H9 (cell line): ENCODE measurements around the gene KRT86. TPM values are rescaled to one million over a fixed set of nuclear protein-coding genes. Genes with fewer than 3 reads are reported as not detected.

ENCODE experiments used
- DNase-seq: peaks from one replicate; pipeline ENCODE4 v3.0.0-alpha.2; 2017
- H2AFZ ChIP-seq: one replicate; pipeline ENCODE4 v1.6.1; 2013; ENCODE audit warnings: mild to moderate bottlenecking, low read length, control low read depth, moderate library complexity
- H2AK5ac ChIP-seq: 2 replicates; pipeline ENCODE4 v1.6.1; 2013; ENCODE audit warnings: low read length, control low read depth, mixed read lengths; ENCODE audit not compliant: insufficient read length
- H2BK120ac ChIP-seq: one replicate; pipeline ENCODE4 v1.6.1; 2013; ENCODE audit warnings: low read depth, mild to moderate bottlenecking, low read length, control low read depth, inconsistent platforms; ENCODE audit not compliant: poor library complexity, severe bottlenecking
- H2BK12ac ChIP-seq: 2 replicates; pipeline ENCODE4 v1.6.1; 2013; ENCODE audit warnings: low read length, control low read depth, mixed read lengths, low read depth; ENCODE audit not compliant: insufficient read length
- H2BK15ac ChIP-seq: 2 replicates; pipeline ENCODE4 v1.6.1; 2013; ENCODE audit warnings: low read depth, low read length, control low read depth
- H2BK20ac ChIP-seq: one replicate; pipeline ENCODE4 v1.6.1; 2013; ENCODE audit warnings: low read depth, mild to moderate bottlenecking, low read length, control low read depth, inconsistent platforms; ENCODE audit not compliant: poor library complexity, severe bottlenecking
- H2BK5ac ChIP-seq: 2 replicates; pipeline ENCODE4 v1.6.1; 2013; ENCODE audit warnings: low read length, control low read depth, mixed read lengths; ENCODE audit not compliant: insufficient read length
- H3K14ac ChIP-seq: 2 replicates; pipeline ENCODE4 v1.6.1; 2013; ENCODE audit warnings: low read length, control low read depth; ENCODE audit not compliant: insufficient read depth
- H3K18ac ChIP-seq: 2 replicates; pipeline ENCODE4 v1.6.1; 2013; ENCODE audit warnings: low read depth, mild to moderate bottlenecking, mixed read lengths, low read length, control low read depth; ENCODE audit not compliant: insufficient read length
- H3K23ac ChIP-seq: 2 replicates; pipeline ENCODE4 v1.6.1; 2013; ENCODE audit warnings: low read length, control low read depth, mixed read lengths, low read depth; ENCODE audit not compliant: insufficient read length
- H3K23me2 ChIP-seq: 2 replicates; pipeline ENCODE4 v1.6.1; 2013; ENCODE audit warnings: low read depth, mild to moderate bottlenecking, mixed read lengths, low read length, control low read depth; ENCODE audit not compliant: insufficient read length, poor library complexity, severe bottlenecking
- H3K27ac ChIP-seq: 2 replicates; pipeline ENCODE4 v1.5.1; 2013; ENCODE audit warnings: low read length, control low read depth, mixed read lengths, low read depth; ENCODE audit not compliant: insufficient read length
- H3K27me3 ChIP-seq: 2 replicates; pipeline ENCODE4 v1.6.1; 2013; ENCODE audit warnings: low read length, control low read depth, inconsistent platforms; ENCODE audit not compliant: insufficient read depth
- H3K4ac ChIP-seq: 2 replicates; pipeline ENCODE4 v1.6.1; 2013; ENCODE audit warnings: low read depth, mild to moderate bottlenecking, control low read depth, inconsistent platforms, low read length, moderate library complexity
- H3K4me1 ChIP-seq: 2 replicates; pipeline ENCODE4 v1.6.1; 2013; ENCODE audit warnings: low read length, control low read depth, inconsistent platforms; ENCODE audit not compliant: insufficient read depth
- H3K4me2 ChIP-seq: 2 replicates; pipeline ENCODE4 v1.6.1; 2013; ENCODE audit warnings: low read length, control low read depth, mixed read lengths; ENCODE audit not compliant: insufficient read length, insufficient read depth
- H3K56ac ChIP-seq: 2 replicates; pipeline ENCODE4 v1.6.1; 2013; ENCODE audit warnings: low read depth, mild to moderate bottlenecking, mixed read lengths, low read length, control low read depth; ENCODE audit not compliant: insufficient read length
- H3K79me1 ChIP-seq: 2 replicates; pipeline ENCODE4 v1.6.1; 2013; ENCODE audit warnings: low read depth, mild to moderate bottlenecking, moderate library complexity, low read length, control low read depth, inconsistent platforms; ENCODE audit not compliant: insufficient read depth, poor library complexity, severe bottlenecking
- H3K79me2 ChIP-seq: 2 replicates; pipeline ENCODE4 v1.6.1; 2013; ENCODE audit warnings: low read length, control low read depth, inconsistent platforms; ENCODE audit not compliant: insufficient read depth
- H3K9ac ChIP-seq: 2 replicates; pipeline ENCODE4 v1.6.1; 2013; ENCODE audit warnings: low read length, control low read depth, mixed read lengths; ENCODE audit not compliant: insufficient read length; ENCODE audit errors: extremely low read depth
- H3K9me3 ChIP-seq: one replicate; pipeline ENCODE4 v1.6.1; 2013; ENCODE audit warnings: low read depth, low read length, inconsistent platforms; ENCODE audit not compliant: control insufficient read depth
- H3T11ph ChIP-seq: one replicate; pipeline ENCODE4 v1.6.1; 2013; ENCODE audit warnings: mild to moderate bottlenecking, low read length, control low read depth, inconsistent platforms
- H4K20me1 ChIP-seq: one replicate; pipeline ENCODE4 v1.6.1; 2013; ENCODE audit not compliant: control insufficient read depth, insufficient read length, insufficient read depth
- H4K5ac ChIP-seq: 2 replicates; pipeline ENCODE4 v1.6.1; 2013; ENCODE audit warnings: low read depth, mild to moderate bottlenecking, mixed read lengths, low read length, control low read depth; ENCODE audit not compliant: insufficient read length
- H4K8ac ChIP-seq: replicated peaks from 2 replicates; pipeline ENCODE4 v1.6.1; 2013; ENCODE audit warnings: low read length, control low read depth, mixed read lengths, low read depth; ENCODE audit not compliant: insufficient read length
- H4K91ac ChIP-seq: 2 replicates; pipeline ENCODE4 v1.6.1; 2013; ENCODE audit warnings: low read depth, mild to moderate bottlenecking, moderate library complexity, mixed read lengths, low read length, control low read depth; ENCODE audit not compliant: insufficient read length
- H3K27ac Mint-ChIP-seq, 3 experiments: 2 replicates in 2 of 3; 3 replicates in 1 of 3; pipeline ENCODE4 v1.8.0; 2020 to 2021; ENCODE audit warnings: mixed read lengths in 3 of 3, mild to moderate bottlenecking in 1 of 3, moderate library complexity in 1 of 3
- H3K27me3 Mint-ChIP-seq: 2 replicates; pipeline ENCODE4 v1.8.0; 2021; ENCODE audit warnings: low read depth, mild to moderate bottlenecking, moderate library complexity, mixed read lengths
- H3K36me3 Mint-ChIP-seq, 3 experiments: 2 replicates in 2 of 3; 3 replicates in 1 of 3; pipeline ENCODE4 v1.8.0; 2020 to 2021; ENCODE audit warnings: low read depth in 3 of 3, mixed read lengths in 3 of 3; ENCODE audit not compliant: insufficient read depth in 1 of 3
- H3K4me1 Mint-ChIP-seq, 2 experiments: 2 replicates each; pipeline ENCODE4 v1.8.0; 2020; ENCODE audit warnings: mixed read lengths in 2 of 2
- H3K4me3 Mint-ChIP-seq, 2 experiments: 2 replicates in 1 of 2; 3 replicates in 1 of 2; pipeline ENCODE4 v1.8.0; 2020 to 2021; ENCODE audit warnings: mild to moderate bottlenecking in 2 of 2, mixed read lengths in 2 of 2, moderate library complexity in 1 of 2
- H3K9me3 Mint-ChIP-seq, 2 experiments: 2 replicates in 1 of 2; 3 replicates in 1 of 2; pipeline ENCODE4 v1.8.0; 2020; ENCODE audit warnings: mild to moderate bottlenecking in 2 of 2, mixed read lengths in 2 of 2, moderate library complexity in 1 of 2
- WGBS: extraction: QIAGEN DNeasy Blood & Tissue Kit; methylation state at CpG from one replicate; pipeline ENCODE4 v1.1.7; 2013; ENCODE audit warnings: missing lambda C conversion rate, low lambda C conversion rate, mixed read lengths; ENCODE audit not compliant: insufficient read length; ENCODE audit errors: extremely low coverage; 5-methylcytosine and 5-hydroxymethylcytosine counted together
- total RNA-seq: library from RNA; stranded (reverse); gene quantifications from 2 replicates; pipeline ENCODE4 v1.2.1, GENCODE V29; 2021
- TF ChIP-seq, protein P1 (sequence below): fragments of 200-600 bp; sonication (generic); conservative IDR thresholded peaks from 3 replicates; pipeline ENCODE4 v1.8.0; 2021; ENCODE audit warnings: antibody characterized with exemption, mild to moderate bottlenecking

KRT86 gene
- total RNA-seq, 1 experiment from 2014 or later = not detected

DNA sequence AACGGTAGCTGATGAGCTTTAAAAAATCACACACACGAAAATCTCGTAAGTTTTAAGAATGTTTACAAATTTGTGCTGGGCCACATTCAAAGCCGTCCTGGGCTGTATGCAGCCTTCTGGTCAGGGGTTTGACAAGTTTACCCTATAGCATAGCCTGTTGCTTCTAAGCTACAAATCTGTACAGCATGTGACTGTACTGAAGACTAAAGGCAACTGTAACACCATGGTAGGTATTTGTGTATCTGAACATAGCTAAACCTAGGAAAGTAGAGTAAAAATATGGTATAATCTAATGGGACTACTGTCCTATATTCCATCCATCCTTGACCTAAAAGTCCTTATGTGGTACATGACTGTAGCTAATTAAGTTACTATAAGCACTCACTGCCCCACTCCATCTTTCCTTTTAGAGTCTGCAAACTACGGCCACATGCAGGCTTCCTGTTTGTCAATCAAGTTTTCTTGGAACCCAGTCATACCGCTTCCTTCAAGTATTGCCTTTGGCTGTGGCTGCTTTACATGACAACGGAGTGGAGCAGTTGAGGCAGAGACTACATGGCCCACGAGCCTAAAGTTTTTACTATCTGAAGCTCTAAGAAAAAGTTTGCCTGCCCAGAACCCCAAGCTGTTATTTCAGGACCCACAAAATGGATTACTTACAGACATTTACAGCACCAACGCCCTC, 22.9 kb upstream of the KRT86 start:
- no peak overlapping the region for H3K27ac ChIP-seq

More for the DNA sequence above, 22.9 kb upstream of the KRT86 start:
- no peak overlapping the region for H4K91ac ChIP-seq
- H3K79me1 ChIP-seq = no peaks in the 10 kb centered on the region
- WGBS = no CpG with 5 or more reads among the region's 9 CpGs
- Mint-ChIP-seq H3K36me3 (no peaks in the 10 kb centered on the region), H3K27me3 (peaks cover 82% of the 10 kb centered on the region), H3K4me3 (no peak overlapping the region), H3K4me1 (peaks cover 34 to 39% of the 10 kb centered on the region in 2 experiments), H3K27ac (no peak overlapping the region), H3K9me3 (no peaks in the 10 kb centered on the region)
- no peak overlapping the region for H2AFZ ChIP-seq
- no peaks in the 10 kb centered on the region; the same call in 1 of the 2 replicates for H3K27me3 ChIP-seq
- no peak overlapping the region for H3K56ac ChIP-seq
- no peaks in the 10 kb centered on the region for H4K20me1 ChIP-seq
- H2BK15ac ChIP-seq = no peak overlapping the region
- no peak for DNase-seq
- H3K23ac ChIP-seq = no peak overlapping the region
- TF ChIP-seq, protein P1, sequence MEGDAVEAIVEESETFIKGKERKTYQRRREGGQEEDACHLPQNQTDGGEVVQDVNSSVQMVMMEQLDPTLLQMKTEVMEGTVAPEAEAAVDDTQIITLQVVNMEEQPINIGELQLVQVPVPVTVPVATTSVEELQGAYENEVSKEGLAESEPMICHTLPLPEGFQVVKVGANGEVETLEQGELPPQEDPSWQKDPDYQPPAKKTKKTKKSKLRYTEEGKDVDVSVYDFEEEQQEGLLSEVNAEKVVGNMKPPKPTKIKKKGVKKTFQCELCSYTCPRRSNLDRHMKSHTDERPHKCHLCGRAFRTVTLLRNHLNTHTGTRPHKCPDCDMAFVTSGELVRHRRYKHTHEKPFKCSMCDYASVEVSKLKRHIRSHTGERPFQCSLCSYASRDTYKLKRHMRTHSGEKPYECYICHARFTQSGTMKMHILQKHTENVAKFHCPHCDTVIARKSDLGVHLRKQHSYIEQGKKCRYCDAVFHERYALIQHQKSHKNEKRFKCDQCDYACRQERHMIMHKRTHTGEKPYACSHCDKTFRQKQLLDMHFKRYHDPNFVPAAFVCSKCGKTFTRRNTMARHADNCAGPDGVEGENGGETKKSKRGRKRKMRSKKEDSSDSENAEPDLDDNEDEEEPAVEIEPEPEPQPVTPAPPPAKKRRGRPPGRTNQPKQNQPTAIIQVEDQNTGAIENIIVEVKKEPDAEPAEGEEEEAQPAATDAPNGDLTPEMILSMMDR = no peak
- H3K23me2 ChIP-seq = no peaks in the 10 kb centered on the region
- no peaks in the 10 kb centered on the region for H3K9me3 ChIP-seq
- H3K4me1 ChIP-seq = peaks cover 2% of the 10 kb centered on the region; the same call in 1 of the 2 replicates
- H4K5ac ChIP-seq = no peak overlapping the region
- no peak overlapping the region for H3T11ph ChIP-seq
- H3K14ac ChIP-seq = no peak overlapping the region
- H2AK5ac ChIP-seq = no peak overlapping the region
- H4K8ac ChIP-seq = no peak overlapping the region
- H3K4me2 ChIP-seq = no peak overlapping the region
- no peak overlapping the region for H2BK12ac ChIP-seq
- H2BK120ac ChIP-seq = no peak overlapping the region
- no peak overlapping the region for H2BK20ac ChIP-seq
- H2BK5ac ChIP-seq = no peak overlapping the region
- H3K79me2 ChIP-seq = no peaks in the 10 kb centered on the region
- no peak overlapping the region for H3K18ac ChIP-seq
- no peak overlapping the region for H3K4ac ChIP-seq
- no peak overlapping the region for H3K9ac ChIP-seq
